Adrenal gland (tissue), 12 donors: ENCODE measurements around the gene FCHSD2. TPM values are rescaled to one million over a fixed set of nuclear protein-coding genes. Genes with fewer than 3 reads are reported as not detected.
"Not testable (repeated sequence)": the region's sequence is repeated elsewhere in the genome, so short reads cannot be mapped to it uniquely, and the experiment has no call there.

Experiments
- DNase-seq, 7 donors: peaks; one replicate each; pipeline ENCODE4 v3.0.0-alpha.2; 2019 to 2020
- H3K27ac ChIP-seq, 5 donors: fragments of 200-600 bp; sonication (generic) in 4 of 5; 1 replicate in 3 of 5; 2 replicates in 2 of 5; pipeline versions ENCODE4 v1.5.1 to v1.8.0; 2016 to 2020; ENCODE audit warnings: mild to moderate bottlenecking in 1 of 5
- H3K27me3 ChIP-seq: fragments of 200-600 bp; 2 replicates; pipeline ENCODE4 v1.8.0; 2021
- H3K36me3 ChIP-seq, 2 donors: fragments of 200-600 bp; replicated peaks in 1 of 2; 1 replicate in 1 of 2; 2 replicates in 1 of 2; pipeline versions ENCODE4 v1.5.1 to v1.8.0; 2018 to 2022
- H3K4me1 ChIP-seq, 2 donors: fragments of 200-600 bp; replicated peaks in 1 of 2; 1 replicate in 1 of 2; 2 replicates in 1 of 2; pipeline versions ENCODE4 v1.5.1 to v1.8.0; 2018 to 2021
- H3K4me3 ChIP-seq, 4 donors: fragments of 200-600 bp; sonication (generic) in 3 of 4; one replicate each; pipeline ENCODE4 v1.5.1; 2016 to 2018
- H3K9me3 ChIP-seq, 3 donors: fragments of 200-600 bp; sonication (generic) in 1 of 3; replicated peaks in 1 of 3; 1 replicate in 2 of 3; 2 replicates in 1 of 3; pipeline versions ENCODE4 v1.5.1 to v1.8.0; 2016 to 2021
- POLR2A ChIP-seq, 2 donors: fragments of 450-650 bp; IDR thresholded peaks; one replicate each; pipeline ENCODE4 v1.6.1; 2017; ENCODE audit warnings: antibody characterized with exemption in 2 of 2, mild to moderate bottlenecking in 2 of 2, moderate library complexity in 1 of 2
- WGBS, 4 donors: extraction: QIAGEN DNeasy Blood & Tissue Kit in 2 of 4; methylation state at CpG; one replicate each; pipeline versions ENCODE4 v1.1.5 to v1.1.7; 2013 to 2017; 5-methylcytosine and 5-hydroxymethylcytosine counted together
- intact Hi-C, 2 donors: fragments of 100-400 bp; cut with DNase I; formaldehyde crosslinking; loops; one replicate each; pipeline versions ENCODE4 v1.14.1 to v1.15.0; 2022 to 2023
- polyA plus RNA-seq, 3 donors: library from polyadenylated mRNA; stranded (reverse); fragments of 200-250 nt in 2 of 3; fragments of 350-450 nt in 1 of 3; fragmentation: Illumina TruSeq in 1 of 3; extraction: RNeasy Lipid Tissue Mini Kit (QIAGEN cat#74804) in 1 of 3; gene quantifications; one replicate each; pipeline ENCODE4 v1.2.3, GENCODE V29; 2013 to 2014
- total RNA-seq, 9 donors: library from RNA; depleted of rRNA in 4 of 9; stranded (reverse); fragments of >200 nt in 4 of 9; fragments of 120-200 nt in 1 of 9; fragmentation: NEBNext Ultra II Directional in 1 of 9; extraction: Animal tissue kit (Norgen Biotek cat#: 25700) in 1 of 9; gene quantifications; one replicate each; pipeline versions ENCODE4 v1.1.0 to v1.2.4, GENCODE V29; 2013 to 2023
- TF ChIP-seq, protein P1 (sequence below), 6 experiments: fragments of 450-650 bp in 4 of 6; fragments of 200-600 bp in 2 of 6; sonication (generic) in 1 of 6; IDR thresholded peaks; 1 replicate in 5 of 6; 2 replicates in 1 of 6; pipeline versions ENCODE4 v1.5.1 to v1.8.0; 2016 to 2021; ENCODE audit warnings: antibody characterized with exemption in 6 of 6, mild to moderate bottlenecking in 2 of 6, moderate library complexity in 1 of 6
- donor health status: healthy with polysubstance abuse.
- donor health status: Bipolar disorder and iron deficiency.
- donor health status: DM: yes; HTN: yes; CAD: no.
- donor health status: DM: no; HTN: no; CAD: no.
- donor health status: DM: no; HTN: no; CAD: no.
- donor health status: DM: yes; HTN: yes; CAD: no.

Gene FCHSD2
- total and polyA plus RNA-seq, 12 donors, result 14.6 to 67.2 (median 32.7) TPM

- 95 to 98% (median 96%) methylated on average over 3 of the region's 3 CpGs for WGBS, 4 donors
- Histone ChIP-seq H3K4me3 (no peak overlapping the region), H3K4me1 (peaks cover 6 to 37% of the 10 kb centered on the region in 2 donors), H3K9me3 (no peaks in the 10 kb centered on the region), H3K27ac (no peak overlapping the region), H3K27me3 (no peaks in the 10 kb centered on the region), H3K36me3 (no peaks in the 10 kb centered on the region)
- TF ChIP-seq, protein P1, sequence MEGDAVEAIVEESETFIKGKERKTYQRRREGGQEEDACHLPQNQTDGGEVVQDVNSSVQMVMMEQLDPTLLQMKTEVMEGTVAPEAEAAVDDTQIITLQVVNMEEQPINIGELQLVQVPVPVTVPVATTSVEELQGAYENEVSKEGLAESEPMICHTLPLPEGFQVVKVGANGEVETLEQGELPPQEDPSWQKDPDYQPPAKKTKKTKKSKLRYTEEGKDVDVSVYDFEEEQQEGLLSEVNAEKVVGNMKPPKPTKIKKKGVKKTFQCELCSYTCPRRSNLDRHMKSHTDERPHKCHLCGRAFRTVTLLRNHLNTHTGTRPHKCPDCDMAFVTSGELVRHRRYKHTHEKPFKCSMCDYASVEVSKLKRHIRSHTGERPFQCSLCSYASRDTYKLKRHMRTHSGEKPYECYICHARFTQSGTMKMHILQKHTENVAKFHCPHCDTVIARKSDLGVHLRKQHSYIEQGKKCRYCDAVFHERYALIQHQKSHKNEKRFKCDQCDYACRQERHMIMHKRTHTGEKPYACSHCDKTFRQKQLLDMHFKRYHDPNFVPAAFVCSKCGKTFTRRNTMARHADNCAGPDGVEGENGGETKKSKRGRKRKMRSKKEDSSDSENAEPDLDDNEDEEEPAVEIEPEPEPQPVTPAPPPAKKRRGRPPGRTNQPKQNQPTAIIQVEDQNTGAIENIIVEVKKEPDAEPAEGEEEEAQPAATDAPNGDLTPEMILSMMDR (IDR thresholded peaks at IDR 0.05), result no peak
- no peak for TF ChIP-seq POLR2A (IDR thresholded peaks at IDR 0.05)
- intact Hi-C loops, result no loop called here
- no peak for DNase-seq
These were observed 71.5 kb downstream of the FCHSD2 start for GRCh38 chr11:73070653-73071052.

DNA sequence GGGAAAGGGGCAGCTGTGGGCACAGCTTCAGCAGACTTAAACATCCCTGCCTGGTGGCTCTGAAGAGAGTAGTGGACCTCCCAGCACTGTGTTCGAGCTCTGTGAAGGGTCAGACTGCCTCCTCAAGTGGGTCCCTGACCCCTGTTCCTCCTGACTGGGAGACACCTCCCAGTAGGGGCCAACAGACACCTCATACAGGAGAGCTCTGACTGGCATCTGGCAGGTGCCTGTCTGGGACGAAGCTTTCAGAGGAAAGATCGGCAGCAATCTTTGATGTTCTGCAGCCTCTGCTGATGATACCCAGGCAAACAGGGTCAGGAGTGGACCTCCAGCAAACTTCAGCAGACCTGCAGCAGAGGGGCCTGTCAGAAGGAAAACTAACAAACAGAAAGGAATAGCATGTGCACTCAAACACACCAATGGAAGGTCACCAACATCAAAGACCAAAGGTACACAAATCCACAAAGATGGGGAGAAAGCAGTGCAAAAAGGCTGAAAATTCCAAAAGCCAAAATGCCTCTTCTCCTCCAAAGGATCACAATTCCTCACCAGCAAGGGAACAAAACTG lies 80.2 kb downstream of the FCHSD2 start:
- H3K4me3 ChIP-seq, H3K9me3 ChIP-seq, H3K27ac ChIP-seq, intact Hi-C loops, H3K27me3 ChIP-seq, DNase-seq, H3K36me3 ChIP-seq: not testable (repeated sequence)
- H3K4me1 ChIP-seq, result peaks cover 13% of the 10 kb centered on the region in 2 donors
- 76 to 97% (median 95%) methylated on average over 2 to 3 of the region's 3 CpGs for WGBS, 4 donors

- H3K27ac ChIP-seq, intact Hi-C loops, DNase-seq, H3K27me3 ChIP-seq, H3K9me3 ChIP-seq, H3K4me3 ChIP-seq, H3K36me3 ChIP-seq: not testable (repeated sequence)
- peaks cover 13% of the 10 kb centered on the region in 2 donors for H3K4me1 ChIP-seq
- WGBS, 4 donors, result 87 to 97% (median 91%) methylated on average over 10 of the region's 10 CpGs
These were observed 80.7 kb downstream of the FCHSD2 start for GRCh38 chr11:73061434-73061833.

GRCh38 chr11:73059915-73060314 lies 82.2 kb downstream of the FCHSD2 start:
- H3K4me3 ChIP-seq, result no peak overlapping the region
- H3K27ac ChIP-seq, result no peak overlapping the region
- TF ChIP-seq, protein P1 (IDR thresholded peaks at IDR 0.05), result no peak
- no peak for TF ChIP-seq POLR2A (IDR thresholded peaks at IDR 0.05)
- 48 to 71% (median 65%) methylated on average over 1 of the region's 1 CpG for WGBS, 4 donors
- H3K4me1 ChIP-seq, result peaks cover 13 to 20% of the 10 kb centered on the region in 2 donors
- H3K36me3 ChIP-seq, result no peaks in the 10 kb centered on the region
- intact Hi-C loops, result no loop called here
- no peak for DNase-seq
- no peaks in the 10 kb centered on the region for H3K9me3 ChIP-seq
- H3K27me3 ChIP-seq, result no peaks in the 10 kb centered on the region

DNA sequence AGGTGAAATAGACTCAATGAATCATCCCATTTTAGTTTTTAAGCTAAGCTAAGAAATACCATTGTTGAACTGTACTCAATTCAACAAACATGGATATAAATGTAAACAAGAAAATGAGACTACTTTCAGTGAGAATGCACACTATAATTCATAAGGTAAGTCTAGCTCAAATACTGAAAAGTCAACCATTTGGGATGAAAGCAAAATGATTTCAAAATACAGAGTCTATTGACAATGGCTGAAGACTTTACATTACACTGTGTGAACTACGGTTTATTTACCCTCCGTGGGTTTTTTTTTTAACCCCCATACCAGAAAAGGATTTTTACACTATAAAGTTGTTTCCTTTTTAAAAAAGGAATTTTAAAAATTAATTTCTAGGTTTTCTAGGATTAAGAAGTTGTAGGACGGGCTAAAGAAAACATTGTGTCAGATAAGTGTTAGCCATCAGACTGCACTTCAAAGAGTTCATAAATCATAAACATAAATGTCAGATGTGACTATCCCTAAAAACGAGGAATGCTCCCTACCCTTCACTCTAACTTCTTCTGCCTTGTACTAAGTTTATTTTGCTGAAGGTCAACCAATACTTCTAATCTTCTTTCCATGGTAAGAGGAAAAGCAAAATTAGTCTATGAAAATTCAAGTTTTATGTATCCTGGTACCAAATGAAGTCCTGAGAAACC lies 83.0 kb downstream of the FCHSD2 start:
- TF ChIP-seq POLR2A (IDR thresholded peaks at IDR 0.05), result no peak
- TF ChIP-seq, protein P1 (IDR thresholded peaks at IDR 0.05), result no peak
- H3K27me3 ChIP-seq, result no peaks in the 10 kb centered on the region
- DNase-seq, result no peak
- intact Hi-C loops, result no loop called here
- H3K9me3 ChIP-seq, result no peaks in the 10 kb centered on the region
- no peak overlapping the region for H3K27ac ChIP-seq
- WGBS, 4 donors, result 44 to 47% (median 45%) methylated on average over 4 of the region's 4 CpGs
- peaks cover 13 to 20% of the 10 kb centered on the region in 2 donors for H3K4me1 ChIP-seq
- H3K36me3 ChIP-seq, result no peaks in the 10 kb centered on the region
- no peak overlapping the region for H3K4me3 ChIP-seq
